ENCODE measurements around the gene HDAC4.

The HDAC4 gene

GRCh38 chr2:239125726-239126675 lies 274.8 kb downstream of the HDAC4 start:
- TF ChIP-seq, protein P1, sequence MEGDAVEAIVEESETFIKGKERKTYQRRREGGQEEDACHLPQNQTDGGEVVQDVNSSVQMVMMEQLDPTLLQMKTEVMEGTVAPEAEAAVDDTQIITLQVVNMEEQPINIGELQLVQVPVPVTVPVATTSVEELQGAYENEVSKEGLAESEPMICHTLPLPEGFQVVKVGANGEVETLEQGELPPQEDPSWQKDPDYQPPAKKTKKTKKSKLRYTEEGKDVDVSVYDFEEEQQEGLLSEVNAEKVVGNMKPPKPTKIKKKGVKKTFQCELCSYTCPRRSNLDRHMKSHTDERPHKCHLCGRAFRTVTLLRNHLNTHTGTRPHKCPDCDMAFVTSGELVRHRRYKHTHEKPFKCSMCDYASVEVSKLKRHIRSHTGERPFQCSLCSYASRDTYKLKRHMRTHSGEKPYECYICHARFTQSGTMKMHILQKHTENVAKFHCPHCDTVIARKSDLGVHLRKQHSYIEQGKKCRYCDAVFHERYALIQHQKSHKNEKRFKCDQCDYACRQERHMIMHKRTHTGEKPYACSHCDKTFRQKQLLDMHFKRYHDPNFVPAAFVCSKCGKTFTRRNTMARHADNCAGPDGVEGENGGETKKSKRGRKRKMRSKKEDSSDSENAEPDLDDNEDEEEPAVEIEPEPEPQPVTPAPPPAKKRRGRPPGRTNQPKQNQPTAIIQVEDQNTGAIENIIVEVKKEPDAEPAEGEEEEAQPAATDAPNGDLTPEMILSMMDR (IDR thresholded peaks at IDR 0.05; ENCODE audit: borderline replicate concordance, control extremely low read depth, extremely low read depth, insufficient read depth, missing control alignments): no peak
- in situ Hi-C loops (cut with MboI; ENCODE audit: low sequenced_read_pairs, unreplicated experiment): no loop called here
- no peak for DNase-seq (ENCODE audit: low spot score)

- TF ChIP-seq, protein P1 (IDR thresholded peaks at IDR 0.05; ENCODE audit: borderline replicate concordance, control extremely low read depth, extremely low read depth, insufficient read depth, missing control alignments): no peak
- no peak for DNase-seq (ENCODE audit: low spot score)
- in situ Hi-C loops (cut with MboI; ENCODE audit: low sequenced_read_pairs, unreplicated experiment): no loop called here
Measured at GRCh38 chr2:239124152-239124899, 276.5 kb downstream of the HDAC4 start.

GRCh38 chr2:239122421-239123110 lies 278.3 kb downstream of the HDAC4 start:
- in situ Hi-C loops (cut with MboI; ENCODE audit: low sequenced_read_pairs, unreplicated experiment): no loop called here
- TF ChIP-seq, protein P1 (IDR thresholded peaks at IDR 0.05; ENCODE audit: borderline replicate concordance, control extremely low read depth, extremely low read depth, insufficient read depth, missing control alignments): no peak
- DNase-seq (ENCODE audit: low spot score): no peak

DNA sequence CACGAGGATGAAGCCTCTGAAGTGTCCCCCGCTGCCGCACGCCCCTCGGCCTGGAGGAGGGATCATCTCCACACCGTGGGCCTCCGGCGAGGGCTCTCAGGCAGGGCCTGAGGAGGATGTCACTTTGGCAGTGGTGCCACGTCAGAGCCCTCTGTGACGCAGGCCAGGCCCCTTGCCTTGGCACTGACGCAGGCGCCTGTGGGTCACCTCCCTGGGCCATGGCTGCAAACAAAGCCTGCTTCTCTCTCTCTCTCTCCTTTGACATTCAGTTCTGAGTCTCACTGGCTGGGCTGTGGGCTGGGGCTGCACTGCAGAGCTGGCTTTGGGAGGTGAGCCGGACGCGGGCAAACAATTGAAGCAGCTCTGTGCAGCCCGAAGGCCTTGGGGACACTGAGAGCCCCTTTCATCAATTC lies 279.2 kb downstream of the HDAC4 start:
- TF ChIP-seq, protein P1 (IDR thresholded peaks at IDR 0.05; ENCODE audit: borderline replicate concordance, control extremely low read depth, extremely low read depth, insufficient read depth, missing control alignments): no peak
- in situ Hi-C loops (cut with MboI; ENCODE audit: low sequenced_read_pairs, unreplicated experiment): no loop called here
- no peak for DNase-seq (ENCODE audit: low spot score)

- DNase-seq (ENCODE audit: low spot score): no peak
- in situ Hi-C loops (cut with MboI; ENCODE audit: low sequenced_read_pairs, unreplicated experiment): no loop called here
- TF ChIP-seq, protein P1 (IDR thresholded peaks at IDR 0.05; ENCODE audit: borderline replicate concordance, control extremely low read depth, extremely low read depth, insufficient read depth, missing control alignments): no peak
Measured at GRCh38 chr2:239120664-239121063, 280.2 kb downstream of the HDAC4 start.

All from GM13976 (cell line).